SK-N-SH treated with all-trans-retinoic acid at 6 μM for 48 hours (cell line): ENCODE measurements around the gene GIPC3.

Source experiments
- ATAC-seq: fragments of 200-7000 bp; cut with Tn5 transposase; 3 replicates; pipeline ENCODE4 v1.9.1; 2020; ENCODE audit warnings: mild to moderate bottlenecking, moderate library complexity
- ARNTL ChIP-seq: fragments of 450-650 bp; formaldehyde crosslinking; IDR thresholded peaks from 2 replicates; pipeline ENCODE4 v1.5.0; 2020; ENCODE audit warnings: low read depth, mild to moderate bottlenecking, moderate library complexity, borderline replicate concordance
- BACH2 ChIP-seq: fragments of 250-450 bp; sonication (Bioruptor Pico); IDR thresholded peaks from 2 replicates; pipeline ENCODE4 v1.9.0; 2021; ENCODE audit warnings: mild to moderate bottlenecking, borderline replicate concordance
- CREB5 ChIP-seq: fragments of 250-450 bp; sonication (Bioruptor Pico); IDR thresholded peaks from 2 replicates; pipeline ENCODE4 v1.5.1; 2020; ENCODE audit warnings: low read depth, mild to moderate bottlenecking, moderate library complexity
- CSDC2 ChIP-seq: fragments of 250-450 bp; sonication (Bioruptor Pico); IDR thresholded peaks from 2 replicates; pipeline ENCODE4 v1.5.0; 2020; ENCODE audit warnings: mild to moderate bottlenecking, moderate library complexity
- ESRRG ChIP-seq: fragments of 250-450 bp; sonication (Bioruptor Pico); IDR thresholded peaks from 2 replicates; pipeline ENCODE4 v1.6.1; 2021; ENCODE audit warnings: mild to moderate bottlenecking
- GLIS3 ChIP-seq: fragments of 250-450 bp; sonication (Bioruptor Pico); IDR thresholded peaks from 2 replicates; pipeline ENCODE4 v1.5.0; 2020; ENCODE audit warnings: mild to moderate bottlenecking, moderate library complexity
- ISL1 ChIP-seq: fragments of 250-450 bp; sonication (Bioruptor Pico); IDR thresholded peaks from 2 replicates; pipeline ENCODE4 v2.1.2; 2022; ENCODE audit warnings: mild to moderate bottlenecking, moderate library complexity
- OSR1 ChIP-seq: fragments of 250-450 bp; sonication (Bioruptor Pico); IDR thresholded peaks from 2 replicates; pipeline ENCODE4 v1.8.0; 2022; ENCODE audit warnings: moderate library complexity, mild to moderate bottlenecking, inconsistent platforms
- PATZ1 ChIP-seq: fragments of 250-450 bp; sonication (Bioruptor Pico); IDR thresholded peaks from 2 replicates; pipeline ENCODE4 v1.8.0; 2020; ENCODE audit warnings: mild to moderate bottlenecking, moderate library complexity, borderline replicate concordance
- PPARA ChIP-seq: fragments of 250-450 bp; sonication (Bioruptor Pico); IDR thresholded peaks from 2 replicates; pipeline ENCODE4 v1.5.0; 2020; ENCODE audit warnings: mild to moderate bottlenecking, borderline replicate concordance
- RARB ChIP-seq: fragments of 250-450 bp; sonication (Bioruptor Pico); IDR thresholded peaks from 2 replicates; pipeline ENCODE4 v1.8.0; 2021; ENCODE audit warnings: mild to moderate bottlenecking, moderate library complexity
- SNAI2 ChIP-seq: fragments of 250-450 bp; sonication (Bioruptor Pico); IDR thresholded peaks from 2 replicates; pipeline ENCODE4 v1.5.0; 2020; ENCODE audit warnings: mild to moderate bottlenecking, moderate library complexity
- TCF4 ChIP-seq: fragments of 250-450 bp; sonication (Bioruptor Pico); IDR thresholded peaks from 2 replicates; pipeline ENCODE4 v1.8.0; 2021; ENCODE audit warnings: mild to moderate bottlenecking, moderate library complexity, borderline replicate concordance
- TSHZ2 ChIP-seq: fragments of 250-450 bp; sonication (Bioruptor Pico); IDR thresholded peaks from 2 replicates; pipeline ENCODE4 v1.5.0; 2020; ENCODE audit warnings: mild to moderate bottlenecking, moderate library complexity
- ZC3H10 ChIP-seq: fragments of 250-450 bp; sonication (Bioruptor Pico); IDR thresholded peaks from 2 replicates; pipeline ENCODE4 v1.5.1; 2021; ENCODE audit warnings: mild to moderate bottlenecking, moderate library complexity
- ZFP3 ChIP-seq: fragments of 250-450 bp; sonication (Bioruptor Pico); IDR thresholded peaks from 2 replicates; pipeline ENCODE4 v1.5.0; 2020; ENCODE audit warnings: mild to moderate bottlenecking, moderate library complexity
- ZNF565 ChIP-seq: fragments of 450-650 bp; formaldehyde crosslinking; conservative IDR thresholded peaks from 2 replicates; pipeline ENCODE4 v1.5.0; 2020; ENCODE audit warnings: low read depth, mild to moderate bottlenecking, moderate library complexity
- ZNF70 ChIP-seq: fragments of 450-650 bp; formaldehyde crosslinking; IDR thresholded peaks from 2 replicates; pipeline ENCODE4 v1.5.0; 2020; ENCODE audit warnings: mild to moderate bottlenecking, moderate library complexity
- ZNF8 ChIP-seq: fragments of 450-650 bp; formaldehyde crosslinking; IDR thresholded peaks from 2 replicates; pipeline ENCODE4 v1.5.0; 2020; ENCODE audit warnings: mild to moderate bottlenecking, moderate library complexity
- TF ChIP-seq, protein P1 (sequence below): fragments of 250-450 bp; sonication (Bioruptor Pico); IDR thresholded peaks from 2 replicates; pipeline ENCODE4 v1.5.1; 2021; ENCODE audit warnings: mild to moderate bottlenecking, moderate library complexity

The GIPC3 gene

GRCh38 chr19:3570606-3571011 lies 14.7 kb upstream of the GIPC3 start:
- no peak for ATAC-seq
- TF ChIP-seq ZNF70 (CRISPR knock-in tag) (no peak), ZNF8 (no peak), CSDC2 (CRISPR knock-in tag) (no peak), GLIS3 (CRISPR knock-in tag) (no peak), BACH2 (CRISPR knock-in tag) (no peak), PPARA (CRISPR knock-in tag) (no peak), ZNF565 (no peak)

DNA sequence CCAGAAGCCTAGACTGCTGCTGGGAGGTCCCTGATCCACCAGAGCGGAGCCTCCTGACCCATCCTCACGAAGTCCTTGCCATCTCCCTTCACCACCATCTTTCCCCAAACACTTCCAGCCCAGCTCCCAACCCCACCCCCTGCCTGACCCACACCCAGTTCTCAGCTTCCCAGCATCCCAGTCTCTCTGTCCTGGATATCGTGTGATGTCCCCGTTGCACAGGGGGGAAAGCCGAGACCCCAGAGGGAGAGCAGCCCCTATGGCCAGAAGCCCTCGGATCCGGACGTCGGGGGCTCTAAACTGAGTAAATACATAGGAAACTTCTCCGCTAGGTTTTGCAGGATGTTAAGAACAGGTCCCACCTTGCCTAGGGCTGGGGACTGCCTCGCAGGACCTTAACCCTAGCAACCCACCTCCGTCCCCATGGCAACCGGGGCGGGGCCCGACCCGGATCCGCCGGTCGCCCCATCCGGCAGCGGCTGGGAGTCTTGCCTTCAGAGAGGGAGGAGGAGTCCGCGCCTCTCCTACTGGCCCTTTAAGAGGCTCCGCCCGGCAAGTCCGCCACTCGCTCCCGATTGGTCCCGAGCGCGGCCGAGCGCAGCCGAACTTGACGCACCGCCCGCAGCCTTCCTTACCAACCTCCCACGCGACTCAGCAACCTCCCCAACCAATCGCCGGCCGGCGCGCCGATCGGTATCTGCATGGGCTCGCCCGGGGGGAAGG lies 13.0 kb upstream of the GIPC3 start:
- TF ChIP-seq BACH2 (CRISPR knock-in tag) (no peak), ISL1 (CRISPR knock-in tag) (no peak), ZNF70 (CRISPR knock-in tag) (no peak), CSDC2 (CRISPR knock-in tag) (no peak), TCF4 (CRISPR knock-in tag) (no peak), GLIS3 (CRISPR knock-in tag) (no peak), ZNF565 (no peak), TSHZ2 (CRISPR knock-in tag) (no peak), ZFP3 (CRISPR knock-in tag) (no peak), PPARA (CRISPR knock-in tag) (no peak), ESRRG (CRISPR knock-in tag) (no peak)
- TF ChIP-seq, protein P1, sequence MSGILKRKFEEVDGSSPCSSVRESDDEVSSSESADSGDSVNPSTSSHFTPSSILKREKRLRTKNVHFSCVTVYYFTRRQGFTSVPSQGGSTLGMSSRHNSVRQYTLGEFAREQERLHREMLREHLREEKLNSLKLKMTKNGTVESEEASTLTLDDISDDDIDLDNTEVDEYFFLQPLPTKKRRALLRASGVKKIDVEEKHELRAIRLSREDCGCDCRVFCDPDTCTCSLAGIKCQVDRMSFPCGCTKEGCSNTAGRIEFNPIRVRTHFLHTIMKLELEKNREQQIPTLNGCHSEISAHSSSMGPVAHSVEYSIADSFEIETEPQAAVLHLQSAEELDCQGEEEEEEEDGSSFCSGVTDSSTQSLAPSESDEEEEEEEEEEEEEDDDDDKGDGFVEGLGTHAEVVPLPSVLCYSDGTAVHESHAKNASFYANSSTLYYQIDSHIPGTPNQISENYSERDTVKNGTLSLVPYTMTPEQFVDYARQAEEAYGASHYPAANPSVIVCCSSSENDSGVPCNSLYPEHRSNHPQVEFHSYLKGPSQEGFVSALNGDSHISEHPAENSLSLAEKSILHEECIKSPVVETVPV (CRISPR knock-in tag): no peak
- peak; percentile 95 for ATAC-seq

DNA sequence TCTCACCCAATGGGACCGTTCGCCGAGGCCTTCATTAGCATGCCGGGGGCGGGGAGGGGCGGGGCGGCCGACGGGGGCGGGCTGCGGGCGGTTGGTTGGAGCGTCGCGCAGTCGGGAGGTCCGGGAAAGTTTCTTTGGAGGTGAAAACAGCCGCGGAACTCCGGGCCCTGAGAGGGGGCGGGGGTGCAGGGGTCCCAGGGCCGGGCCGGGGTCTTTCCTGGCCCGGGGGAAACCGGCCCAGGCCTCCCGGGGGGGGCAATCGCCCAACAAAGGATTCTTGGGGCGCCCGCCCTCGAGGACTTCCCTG lies 12.5 kb upstream of the GIPC3 start, which contains the start of gene HMG20B:
Gene HMG20B (plus strand): TSS at position 90 of the 307 bp plus-strand sequence. CDS start 366 bp downstream, outside the sequence.
- no peak for ATAC-seq
- TF ChIP-seq ISL1 (CRISPR knock-in tag) (no peak), CSDC2 (CRISPR knock-in tag) (no peak), RARB (CRISPR knock-in tag) (no peak), CREB5 (CRISPR knock-in tag) (no peak), OSR1 (CRISPR knock-in tag) (no peak), TCF4 (CRISPR knock-in tag) (no peak), PATZ1 (CRISPR knock-in tag) (no peak), SNAI2 (no peak), GLIS3 (CRISPR knock-in tag) (no peak), ZFP3 (CRISPR knock-in tag) (no peak), ESRRG (CRISPR knock-in tag) (no peak), ZC3H10 (CRISPR knock-in tag) (no peak), TSHZ2 (CRISPR knock-in tag) (no peak), ARNTL (CRISPR knock-in tag) (no peak), ZNF70 (CRISPR knock-in tag) (no peak), PPARA (CRISPR knock-in tag) (no peak)
- TF ChIP-seq, all 23 proteins: peak for 0
